ENCODE measurements around the gene SMIM22. TPM values are rescaled to one million over a fixed set of nuclear protein-coding genes. Genes with fewer than 3 reads are reported as not detected.

SMIM22 gene
- total and polyA plus RNA-seq, 2 of the 8 experiments (the other 6 are each of a cell fraction or from before 2014, with no cell fraction given), result not detected

DNA sequence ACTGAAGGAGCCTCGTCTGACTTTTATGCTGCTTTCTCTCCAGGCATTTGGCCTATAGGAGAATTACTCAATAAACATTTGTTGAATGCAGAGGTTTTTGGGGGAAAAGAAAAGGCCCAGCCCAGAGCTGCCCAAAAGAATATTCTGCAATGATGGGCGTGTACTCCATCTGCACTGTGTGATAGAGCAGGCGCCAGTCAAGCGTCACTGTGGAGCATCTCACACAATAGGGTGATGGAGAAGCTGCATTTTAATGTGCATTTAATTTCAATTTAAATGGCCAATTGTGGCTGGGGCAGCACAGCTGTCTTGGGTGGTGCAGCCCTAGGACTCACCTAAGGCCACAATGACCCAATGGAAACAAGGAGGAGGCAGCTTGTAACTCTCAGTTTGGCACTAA, 31.4 kb downstream of the SMIM22 start (continued):
- TF ChIP-seq, protein P1, sequence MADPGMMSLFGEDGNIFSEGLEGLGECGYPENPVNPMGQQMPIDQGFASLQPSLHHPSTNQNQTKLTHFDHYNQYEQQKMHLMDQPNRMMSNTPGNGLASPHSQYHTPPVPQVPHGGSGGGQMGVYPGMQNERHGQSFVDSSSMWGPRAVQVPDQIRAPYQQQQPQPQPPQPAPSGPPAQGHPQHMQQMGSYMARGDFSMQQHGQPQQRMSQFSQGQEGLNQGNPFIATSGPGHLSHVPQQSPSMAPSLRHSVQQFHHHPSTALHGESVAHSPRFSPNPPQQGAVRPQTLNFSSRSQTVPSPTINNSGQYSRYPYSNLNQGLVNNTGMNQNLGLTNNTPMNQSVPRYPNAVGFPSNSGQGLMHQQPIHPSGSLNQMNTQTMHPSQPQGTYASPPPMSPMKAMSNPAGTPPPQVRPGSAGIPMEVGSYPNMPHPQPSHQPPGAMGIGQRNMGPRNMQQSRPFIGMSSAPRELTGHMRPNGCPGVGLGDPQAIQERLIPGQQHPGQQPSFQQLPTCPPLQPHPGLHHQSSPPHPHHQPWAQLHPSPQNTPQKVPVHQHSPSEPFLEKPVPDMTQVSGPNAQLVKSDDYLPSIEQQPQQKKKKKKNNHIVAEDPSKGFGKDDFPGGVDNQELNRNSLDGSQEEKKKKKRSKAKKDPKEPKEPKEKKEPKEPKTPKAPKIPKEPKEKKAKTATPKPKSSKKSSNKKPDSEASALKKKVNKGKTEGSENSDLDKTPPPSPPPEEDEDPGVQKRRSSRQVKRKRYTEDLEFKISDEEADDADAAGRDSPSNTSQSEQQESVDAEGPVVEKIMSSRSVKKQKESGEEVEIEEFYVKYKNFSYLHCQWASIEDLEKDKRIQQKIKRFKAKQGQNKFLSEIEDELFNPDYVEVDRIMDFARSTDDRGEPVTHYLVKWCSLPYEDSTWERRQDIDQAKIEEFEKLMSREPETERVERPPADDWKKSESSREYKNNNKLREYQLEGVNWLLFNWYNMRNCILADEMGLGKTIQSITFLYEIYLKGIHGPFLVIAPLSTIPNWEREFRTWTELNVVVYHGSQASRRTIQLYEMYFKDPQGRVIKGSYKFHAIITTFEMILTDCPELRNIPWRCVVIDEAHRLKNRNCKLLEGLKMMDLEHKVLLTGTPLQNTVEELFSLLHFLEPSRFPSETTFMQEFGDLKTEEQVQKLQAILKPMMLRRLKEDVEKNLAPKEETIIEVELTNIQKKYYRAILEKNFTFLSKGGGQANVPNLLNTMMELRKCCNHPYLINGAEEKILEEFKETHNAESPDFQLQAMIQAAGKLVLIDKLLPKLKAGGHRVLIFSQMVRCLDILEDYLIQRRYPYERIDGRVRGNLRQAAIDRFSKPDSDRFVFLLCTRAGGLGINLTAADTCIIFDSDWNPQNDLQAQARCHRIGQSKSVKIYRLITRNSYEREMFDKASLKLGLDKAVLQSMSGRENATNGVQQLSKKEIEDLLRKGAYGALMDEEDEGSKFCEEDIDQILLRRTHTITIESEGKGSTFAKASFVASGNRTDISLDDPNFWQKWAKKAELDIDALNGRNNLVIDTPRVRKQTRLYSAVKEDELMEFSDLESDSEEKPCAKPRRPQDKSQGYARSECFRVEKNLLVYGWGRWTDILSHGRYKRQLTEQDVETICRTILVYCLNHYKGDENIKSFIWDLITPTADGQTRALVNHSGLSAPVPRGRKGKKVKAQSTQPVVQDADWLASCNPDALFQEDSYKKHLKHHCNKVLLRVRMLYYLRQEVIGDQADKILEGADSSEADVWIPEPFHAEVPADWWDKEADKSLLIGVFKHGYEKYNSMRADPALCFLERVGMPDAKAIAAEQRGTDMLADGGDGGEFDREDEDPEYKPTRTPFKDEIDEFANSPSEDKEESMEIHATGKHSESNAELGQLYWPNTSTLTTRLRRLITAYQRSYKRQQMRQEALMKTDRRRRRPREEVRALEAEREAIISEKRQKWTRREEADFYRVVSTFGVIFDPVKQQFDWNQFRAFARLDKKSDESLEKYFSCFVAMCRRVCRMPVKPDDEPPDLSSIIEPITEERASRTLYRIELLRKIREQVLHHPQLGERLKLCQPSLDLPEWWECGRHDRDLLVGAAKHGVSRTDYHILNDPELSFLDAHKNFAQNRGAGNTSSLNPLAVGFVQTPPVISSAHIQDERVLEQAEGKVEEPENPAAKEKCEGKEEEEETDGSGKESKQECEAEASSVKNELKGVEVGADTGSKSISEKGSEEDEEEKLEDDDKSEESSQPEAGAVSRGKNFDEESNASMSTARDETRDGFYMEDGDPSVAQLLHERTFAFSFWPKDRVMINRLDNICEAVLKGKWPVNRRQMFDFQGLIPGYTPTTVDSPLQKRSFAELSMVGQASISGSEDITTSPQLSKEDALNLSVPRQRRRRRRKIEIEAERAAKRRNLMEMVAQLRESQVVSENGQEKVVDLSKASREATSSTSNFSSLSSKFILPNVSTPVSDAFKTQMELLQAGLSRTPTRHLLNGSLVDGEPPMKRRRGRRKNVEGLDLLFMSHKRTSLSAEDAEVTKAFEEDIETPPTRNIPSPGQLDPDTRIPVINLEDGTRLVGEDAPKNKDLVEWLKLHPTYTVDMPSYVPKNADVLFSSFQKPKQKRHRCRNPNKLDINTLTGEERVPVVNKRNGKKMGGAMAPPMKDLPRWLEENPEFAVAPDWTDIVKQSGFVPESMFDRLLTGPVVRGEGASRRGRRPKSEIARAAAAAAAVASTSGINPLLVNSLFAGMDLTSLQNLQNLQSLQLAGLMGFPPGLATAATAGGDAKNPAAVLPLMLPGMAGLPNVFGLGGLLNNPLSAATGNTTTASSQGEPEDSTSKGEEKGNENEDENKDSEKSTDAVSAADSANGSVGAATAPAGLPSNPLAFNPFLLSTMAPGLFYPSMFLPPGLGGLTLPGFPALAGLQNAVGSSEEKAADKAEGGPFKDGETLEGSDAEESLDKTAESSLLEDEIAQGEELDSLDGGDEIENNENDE (IDR thresholded peaks at IDR 0.05; ENCODE audit: insufficient replicate concordance, low read length), result no peak

Data from H1 (cell line).